HG02571 (cell line): ENCODE results near the gene CAMTA2.

Source experiments
- ATAC-seq: cut with Tn5 transposase; IDR thresholded peaks from one replicate; pipeline ENCODE4 v1.9.1; 2021; ENCODE audit warnings: mild to moderate bottlenecking, moderate library complexity; ENCODE audit not compliant: unreplicated experiment

The CAMTA2 gene

GRCh38 chr17:4948166-4948930 is 39.1 kb downstream of the CAMTA2 start, which contains the start of gene PFN1:
TSS of gene PFN1 (minus strand) at chr17:4948530. CDS start at chr17:4948394, 136 bp downstream.
- peak; percentile 28 for ATAC-seq

GRCh38 chr17:4947411-4948165 is 39.9 kb downstream of the CAMTA2 start:
- ATAC-seq, result peak; percentile 22

- no peak for ATAC-seq
Measured at GRCh38 chr17:4947010-4947410, 40.5 kb downstream of the CAMTA2 start.

DNA sequence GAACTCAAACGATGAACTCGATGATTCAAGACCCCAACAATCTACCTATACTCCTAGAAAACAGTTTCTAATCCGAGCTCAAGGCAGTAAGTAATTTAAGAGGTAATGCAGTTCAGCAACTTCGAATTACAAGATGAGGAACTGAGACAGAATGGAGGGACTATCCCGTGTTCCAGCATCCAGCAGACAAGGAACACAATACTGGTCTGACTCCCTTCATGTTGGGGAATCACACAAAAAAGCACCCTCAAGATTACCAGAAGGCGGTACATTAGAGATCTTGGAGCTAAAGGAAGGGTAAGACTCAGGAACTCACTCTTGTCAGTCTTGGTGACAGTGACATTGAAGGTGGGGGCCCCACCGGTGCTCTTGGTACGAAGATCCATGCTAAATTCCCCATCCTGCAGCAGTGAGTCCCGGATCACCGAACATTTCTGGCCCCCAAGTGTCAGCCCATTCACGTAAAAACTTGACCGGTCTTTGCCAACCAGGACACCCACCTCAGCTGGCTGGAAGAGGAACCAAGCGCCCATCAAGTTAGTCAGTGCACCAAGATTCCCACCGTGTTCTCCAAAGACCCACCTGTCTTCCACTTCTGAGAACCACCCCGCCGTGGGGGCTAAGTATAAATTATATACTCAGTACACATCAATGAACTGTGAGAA is 41.0 kb downstream of the CAMTA2 start:
- ATAC-seq, result no peak

- ATAC-seq, result no peak
Measured at GRCh38 chr17:4945944-4946280, 41.6 kb downstream of the CAMTA2 start.

- ATAC-seq, result no peak
Measured at GRCh38 chr17:4945176-4945943, 42.1 kb downstream of the CAMTA2 start.

- ATAC-seq, result no peak
Measured at GRCh38 chr17:4944554-4945175, 42.8 kb downstream of the CAMTA2 start.

DNA sequence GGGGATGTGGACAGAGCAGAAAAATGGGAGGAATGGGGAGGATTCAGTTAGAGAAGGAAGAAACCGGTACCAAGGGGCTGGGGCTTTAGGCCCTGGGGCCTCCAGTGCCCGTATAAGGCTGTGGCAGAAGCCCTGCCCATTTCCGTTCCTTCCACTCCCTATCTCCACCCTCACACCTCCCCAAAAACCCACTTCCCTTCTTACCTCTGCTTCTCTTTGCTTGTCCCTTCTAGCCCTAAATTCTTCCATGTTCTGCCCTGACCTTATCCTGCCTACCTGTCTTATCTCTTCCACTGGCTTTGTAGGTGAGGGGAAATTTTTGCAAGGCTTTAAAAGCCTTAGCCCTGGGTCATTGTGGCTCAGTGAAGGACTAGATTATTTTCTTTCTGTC is 43.3 kb downstream of the CAMTA2 start:
- no peak for ATAC-seq

DNA sequence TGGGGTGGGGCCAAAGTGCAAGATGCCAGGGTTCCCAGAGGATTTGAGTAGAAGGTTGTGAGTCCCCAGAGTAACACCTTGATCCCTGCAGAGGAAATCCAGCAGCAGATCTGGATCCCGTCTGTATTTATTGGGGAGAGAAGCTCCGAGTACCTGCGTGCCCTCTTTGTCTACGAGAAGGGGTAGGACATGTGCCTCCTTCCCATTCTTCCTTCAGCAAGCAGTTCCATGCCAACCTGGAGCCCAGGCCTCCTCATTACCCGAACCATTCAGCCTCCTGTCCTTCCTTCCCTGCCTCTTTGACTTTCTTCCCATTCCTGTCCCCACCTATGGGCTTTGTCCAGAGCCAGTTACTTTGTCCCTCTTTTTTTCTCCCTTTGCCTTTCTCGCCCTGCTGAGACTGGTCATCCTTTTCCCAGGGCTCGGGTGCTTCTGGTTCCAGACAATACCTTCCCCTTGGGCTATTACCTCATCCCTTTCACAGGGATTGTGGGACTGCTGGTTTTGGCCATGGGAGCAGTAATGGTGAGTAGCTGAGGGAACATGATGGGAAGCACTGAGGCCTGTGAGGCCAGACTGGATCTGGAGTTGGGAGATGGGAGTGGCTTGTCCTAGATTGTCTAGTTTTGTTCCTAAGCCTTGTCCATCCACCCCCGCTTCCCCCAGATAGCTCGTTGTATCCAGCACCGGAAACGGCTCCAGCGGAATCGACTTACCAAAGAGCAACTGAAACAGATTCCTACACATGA is 44.5 kb downstream of the CAMTA2 start:
- ATAC-seq, result no peak

DNA sequence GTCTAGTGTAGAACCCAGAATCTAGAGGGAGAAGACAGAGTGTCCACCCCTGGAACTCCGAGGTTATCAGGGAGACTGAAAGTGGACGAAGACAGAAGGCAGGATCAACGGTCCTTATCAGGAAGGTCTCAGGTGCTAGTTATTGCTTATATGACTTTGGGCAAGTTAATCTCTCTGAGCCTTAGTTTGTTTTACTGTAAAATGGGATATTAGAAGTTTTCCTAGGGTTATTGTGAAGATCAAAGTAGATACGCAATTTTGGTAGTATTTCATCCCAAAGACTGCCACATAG is 46.2 kb downstream of the CAMTA2 start:
- no peak for ATAC-seq

GRCh38 chr17:4940555-4941318 is 46.7 kb downstream of the CAMTA2 start:
- ATAC-seq, result no peak

DNA sequence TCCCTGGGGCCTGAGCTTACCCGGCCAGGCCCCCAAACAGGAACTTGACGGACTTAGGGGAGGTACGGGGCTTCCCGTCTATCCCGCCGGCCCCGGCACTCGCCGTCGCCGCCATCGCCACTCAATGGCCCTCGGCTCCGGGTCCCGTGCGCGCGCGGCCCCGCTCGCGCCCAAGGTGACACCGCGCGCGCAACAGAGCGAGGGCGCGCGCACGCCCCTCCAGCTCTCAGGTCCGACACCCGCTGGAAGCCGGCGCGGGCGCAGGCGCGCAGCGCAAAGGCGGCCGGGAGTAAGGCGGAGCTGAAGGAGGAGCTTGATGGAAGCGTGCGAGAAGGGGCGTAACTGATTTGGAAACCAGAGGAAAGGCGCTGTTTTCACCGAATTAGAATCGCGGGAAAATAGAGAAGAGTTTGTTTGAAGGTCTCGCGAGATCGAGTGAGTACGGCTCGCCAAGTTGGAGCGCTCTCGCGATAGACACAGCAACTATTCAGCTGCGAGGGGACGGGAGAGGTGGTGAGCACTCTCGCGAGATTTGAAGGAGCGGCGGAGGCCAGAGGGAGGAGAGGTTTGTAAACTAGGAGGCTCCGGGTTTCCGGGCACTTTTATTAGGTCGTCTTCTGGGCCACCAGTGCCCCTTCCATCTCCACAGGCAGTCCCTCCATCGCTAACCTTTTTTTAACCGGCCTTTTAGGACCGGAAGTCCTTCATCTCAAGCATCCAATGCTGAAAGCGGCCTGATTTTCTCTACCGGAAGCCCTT is 47.5 kb downstream of the CAMTA2 start, which contains the start of the genes RNF167 and SLC25A11:
TSS of gene RNF167 (plus strand) at position 473 of the 759 bp plus-strand sequence. CDS start 642 bp downstream, outside the sequence.
TSS of gene SLC25A11 (minus strand) at position 251 of the 759 bp plus-strand sequence. CDS start at position 115, 136 bp downstream.
- ATAC-seq, result peak; percentile 74

DNA sequence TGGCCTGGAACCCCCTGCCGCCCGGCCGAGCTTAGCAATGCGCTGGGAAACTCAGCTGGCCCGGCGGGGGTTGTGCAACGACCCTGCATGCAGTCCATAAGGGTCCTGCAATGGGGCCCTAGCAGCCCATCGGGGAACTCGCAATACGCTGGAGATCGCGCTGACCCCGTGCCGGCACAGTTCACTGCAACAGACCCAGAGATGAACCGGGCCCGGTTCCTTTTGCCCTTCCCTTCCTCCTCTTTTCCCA is 48.0 kb downstream of the CAMTA2 start:
- peak; percentile 18 for ATAC-seq

- ATAC-seq, result no peak
Measured at GRCh38 chr17:4938688-4939545, 48.6 kb downstream of the CAMTA2 start.

DNA sequence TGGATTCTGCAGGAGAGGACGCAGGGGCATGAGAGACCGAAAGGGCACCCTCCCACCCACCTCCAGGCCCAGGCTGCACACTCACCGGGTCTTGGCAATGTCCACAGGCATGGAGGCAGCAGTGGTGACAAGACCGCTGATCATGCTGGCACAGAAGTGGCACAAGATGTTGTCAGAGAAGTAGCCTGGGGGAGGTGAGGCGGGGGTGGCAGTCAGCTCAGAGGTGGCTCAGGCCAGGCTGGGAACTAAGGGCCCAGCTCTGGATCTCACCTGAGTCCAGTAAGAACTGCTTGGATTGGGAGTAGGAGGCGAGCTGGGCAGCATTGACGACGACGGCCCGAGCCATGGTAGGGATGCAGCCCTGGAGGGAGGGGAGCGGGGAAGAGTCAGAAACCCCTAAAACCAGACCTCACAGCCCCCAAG is 49.4 kb downstream of the CAMTA2 start:
- ATAC-seq, result no peak

DNA sequence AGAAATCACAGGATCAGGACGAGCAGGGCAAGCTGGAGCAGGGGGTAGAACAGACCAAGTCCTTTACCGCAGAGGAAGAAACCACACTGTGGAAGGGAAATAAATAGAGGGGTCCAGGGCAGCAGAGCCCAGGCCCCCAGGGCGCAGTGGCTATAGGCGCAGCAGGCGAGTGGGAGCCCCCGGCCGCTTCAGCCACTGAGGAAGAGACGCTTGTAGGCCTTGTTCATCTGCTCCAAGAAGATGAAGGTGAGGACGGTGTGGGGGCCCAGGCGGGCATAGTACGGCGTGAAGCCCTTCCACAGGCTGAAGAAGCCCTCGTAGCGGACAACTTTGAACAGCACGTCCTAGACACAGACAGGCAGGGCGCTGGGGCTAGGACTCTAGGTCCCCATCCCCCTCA is 49.9 kb downstream of the CAMTA2 start:
- no peak for ATAC-seq

GRCh38 chr17:4936436-4936835 is 51.0 kb downstream of the CAMTA2 start:
- ATAC-seq, result no peak

DNA sequence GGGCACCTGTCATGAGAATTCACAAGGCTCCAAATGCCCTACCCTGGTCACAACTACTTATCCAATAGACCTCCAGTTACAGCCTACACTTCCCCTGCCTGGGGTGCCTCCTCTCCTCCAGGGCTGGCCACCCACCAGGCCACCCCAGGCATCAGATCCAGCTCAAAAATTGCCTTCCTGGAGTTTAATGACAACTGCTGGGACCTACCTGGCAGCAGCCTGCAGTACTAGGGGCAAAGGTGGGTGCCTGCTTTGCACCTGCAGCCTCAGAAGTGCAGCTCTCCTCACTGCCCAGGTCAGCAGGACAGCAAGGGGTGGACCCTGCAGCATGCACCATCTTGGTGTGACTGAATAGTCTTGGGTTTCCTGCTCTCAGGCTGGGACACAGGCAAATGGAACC is 51.8 kb downstream of the CAMTA2 start:
- ATAC-seq, result no peak
